HG02885 (cell line): ENCODE measurements around the gene SKI.
"Not testable (repeated sequence)": the region's sequence is repeated elsewhere in the genome, so short reads cannot be mapped to it uniquely, and the experiment has no call there.

ENCODE experiments used
- ATAC-seq: cut with Tn5 transposase; IDR thresholded peaks from one replicate; pipeline ENCODE4 v1.9.1; 2021; ENCODE audit warnings: mild to moderate bottlenecking; ENCODE audit not compliant: unreplicated experiment, poor library complexity

The SKI gene

DNA sequence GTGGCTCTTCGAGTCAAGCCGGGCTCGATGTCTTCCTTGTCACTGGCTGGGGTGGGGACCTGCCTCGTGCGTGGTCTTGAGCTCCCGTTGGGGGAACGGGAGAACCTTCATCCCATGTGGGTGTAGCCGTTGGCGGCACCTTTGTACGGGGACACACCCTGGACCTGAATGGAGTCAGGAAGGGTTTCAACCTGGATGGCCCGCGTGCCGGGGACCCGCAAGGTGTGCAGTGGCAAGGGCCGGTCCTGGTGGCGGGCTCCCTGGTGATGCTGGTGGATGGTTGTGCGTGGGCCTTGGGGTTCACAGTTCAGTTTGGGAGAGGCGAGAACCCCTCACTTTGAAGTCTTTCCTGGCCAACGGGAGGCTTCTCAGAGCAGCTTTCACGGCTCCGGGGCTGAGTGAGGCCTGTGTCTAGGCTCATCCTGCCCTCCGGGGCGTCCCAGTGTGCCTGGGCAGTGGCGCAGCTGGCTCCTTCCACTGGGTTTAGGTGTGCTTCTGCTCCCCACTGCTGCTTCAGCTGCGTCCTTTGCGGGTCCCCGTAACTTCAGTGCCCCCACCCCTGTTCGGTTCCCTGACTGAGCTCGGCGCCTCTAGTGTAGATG lies 11.4 kb downstream of the SKI start:
- ATAC-seq: no peak

DNA sequence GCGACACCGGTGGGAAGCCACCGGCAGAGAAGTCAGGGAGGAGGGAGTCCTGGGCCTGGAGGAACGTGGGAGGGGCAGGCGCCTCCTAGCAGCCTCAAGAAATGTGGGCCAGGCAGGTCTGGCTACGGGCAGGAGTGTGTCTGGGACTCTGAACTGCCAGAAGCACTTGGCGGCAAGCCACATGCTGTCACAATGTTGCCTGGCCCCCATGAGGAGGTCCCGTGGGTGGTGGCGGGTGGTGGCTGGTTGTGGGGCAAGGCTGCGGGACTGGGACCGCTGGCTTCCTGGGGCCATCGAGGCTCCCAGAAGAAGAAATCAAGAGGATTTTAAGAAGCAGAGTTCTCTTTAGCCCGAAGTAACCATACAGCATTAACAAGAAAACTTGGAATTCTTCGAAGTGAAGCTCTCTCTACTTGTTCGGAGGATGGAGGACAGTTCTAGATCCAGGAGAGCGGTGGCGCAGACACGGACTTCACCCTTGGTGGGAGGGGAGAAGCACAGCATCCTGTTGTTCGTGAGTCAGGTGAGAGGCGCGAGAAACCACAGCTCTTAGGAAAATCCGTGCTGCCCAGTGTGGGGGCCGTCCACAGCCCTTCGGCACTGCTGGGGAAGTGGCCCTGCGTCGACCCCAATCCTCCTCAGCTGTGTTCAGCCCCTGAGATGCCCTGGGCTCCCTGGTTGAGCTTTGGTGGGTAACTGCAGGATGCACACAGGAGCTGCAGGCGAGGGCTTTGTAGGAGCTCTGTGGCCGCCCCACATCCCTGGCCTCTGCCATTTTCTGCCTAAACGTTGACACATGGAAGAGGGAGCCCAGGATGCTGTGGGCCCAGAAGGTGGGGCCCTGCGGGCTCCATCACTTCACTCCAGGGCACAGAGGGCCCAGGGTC lies 12.4 kb downstream of the SKI start:
- no peak for ATAC-seq

DNA sequence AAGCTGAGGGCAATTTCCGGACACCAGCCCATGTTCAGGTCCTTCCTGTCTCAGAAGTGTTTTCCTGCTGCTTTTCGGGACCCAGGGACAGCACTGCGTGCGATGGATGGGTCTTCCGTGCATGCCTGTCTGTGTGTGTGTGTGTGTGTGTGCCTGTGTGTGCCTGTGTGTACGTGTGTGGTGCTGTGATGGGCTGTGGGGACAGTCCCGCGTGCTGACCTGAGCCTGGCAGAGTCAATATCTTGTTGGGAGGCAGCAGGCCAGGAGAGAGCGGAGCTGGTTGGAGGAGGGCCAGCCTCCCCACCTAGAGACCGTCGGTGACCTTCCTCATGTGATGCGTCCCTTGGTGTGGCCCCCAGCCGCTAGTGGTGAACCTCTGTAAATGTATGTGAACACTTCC lies 13.7 kb downstream of the SKI start:
- ATAC-seq: no peak

DNA sequence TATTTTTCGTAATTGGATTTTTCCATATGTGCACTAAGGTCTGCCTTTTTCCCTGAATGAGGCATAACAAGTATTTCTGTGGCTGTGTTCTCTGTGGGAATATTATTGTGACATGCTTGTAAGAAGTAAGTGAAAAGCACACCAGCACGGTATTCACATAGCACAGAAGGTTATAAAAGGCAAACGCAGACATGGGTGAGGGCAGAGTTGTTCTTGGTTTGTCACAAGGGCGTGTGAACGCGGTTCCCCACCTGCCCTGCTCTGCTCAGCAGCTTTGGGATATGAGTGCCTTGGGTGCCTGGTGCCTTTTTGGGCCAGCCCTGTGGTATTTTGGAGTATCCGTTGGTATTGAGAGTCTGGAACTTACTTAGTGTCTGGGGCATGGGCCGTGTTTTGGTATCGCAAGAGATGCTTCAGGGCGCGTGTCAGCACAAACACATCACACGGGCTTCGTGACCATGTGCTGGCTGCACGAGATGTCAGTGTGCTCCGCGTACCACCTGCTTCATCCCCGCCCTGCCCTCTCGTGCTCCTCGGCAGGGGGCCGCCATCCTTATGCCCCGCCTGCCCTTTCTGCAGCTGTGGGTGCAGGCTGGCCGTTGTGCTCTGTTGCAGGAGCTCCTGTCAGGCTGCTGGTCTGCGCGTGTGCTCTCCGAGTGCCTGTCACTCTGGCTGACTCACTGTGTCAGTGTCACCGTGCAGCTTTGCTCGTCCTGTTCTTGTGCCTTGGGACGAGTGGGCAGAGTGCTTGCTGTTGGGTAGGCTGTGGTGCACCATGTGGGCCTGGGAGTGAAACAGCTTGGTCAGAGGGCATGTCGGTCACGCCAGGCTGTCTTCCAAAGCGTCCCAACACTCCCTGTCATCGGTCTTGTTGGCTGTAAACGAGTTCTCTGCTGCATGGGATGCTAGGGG lies 15.0 kb downstream of the SKI start:
- ATAC-seq: no peak

DNA sequence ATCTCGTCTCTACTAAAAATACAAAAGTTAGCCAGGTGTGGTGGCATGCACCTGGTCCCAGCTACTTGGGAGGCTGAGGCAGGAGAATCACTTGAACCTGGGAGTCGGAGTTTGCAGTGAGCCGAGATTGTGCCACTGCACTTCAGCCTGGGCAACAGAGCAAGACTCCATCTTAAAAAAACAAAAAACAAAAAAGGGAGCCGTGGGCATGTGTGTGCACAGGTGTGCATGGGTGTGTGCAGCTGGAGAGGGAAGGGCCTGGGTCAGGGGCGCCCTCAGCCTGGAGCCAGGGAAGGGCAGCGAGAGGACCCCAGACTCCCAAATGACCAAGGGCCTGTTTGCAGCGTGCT lies 18.9 kb downstream of the SKI start:
- ATAC-seq: not testable (repeated sequence)

DNA sequence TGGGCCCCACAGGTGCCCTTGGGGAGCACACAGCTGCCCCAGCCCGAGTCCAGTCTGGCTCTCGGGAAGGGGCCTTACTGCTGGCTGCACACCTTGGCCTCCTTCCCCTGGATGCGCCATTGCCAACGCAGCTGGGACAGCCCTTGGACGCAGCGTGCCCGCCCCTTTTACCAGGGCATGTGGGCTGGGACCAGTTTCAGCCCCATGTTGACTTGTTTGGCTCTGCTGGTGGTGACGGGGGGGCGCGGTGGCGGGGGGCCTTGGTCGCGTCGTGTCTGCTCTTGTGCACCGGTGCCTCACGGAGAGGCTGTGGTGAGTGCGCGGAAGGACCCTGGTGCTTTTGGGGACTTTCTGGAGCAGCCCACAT lies 19.6 kb downstream of the SKI start:
- no peak for ATAC-seq

DNA sequence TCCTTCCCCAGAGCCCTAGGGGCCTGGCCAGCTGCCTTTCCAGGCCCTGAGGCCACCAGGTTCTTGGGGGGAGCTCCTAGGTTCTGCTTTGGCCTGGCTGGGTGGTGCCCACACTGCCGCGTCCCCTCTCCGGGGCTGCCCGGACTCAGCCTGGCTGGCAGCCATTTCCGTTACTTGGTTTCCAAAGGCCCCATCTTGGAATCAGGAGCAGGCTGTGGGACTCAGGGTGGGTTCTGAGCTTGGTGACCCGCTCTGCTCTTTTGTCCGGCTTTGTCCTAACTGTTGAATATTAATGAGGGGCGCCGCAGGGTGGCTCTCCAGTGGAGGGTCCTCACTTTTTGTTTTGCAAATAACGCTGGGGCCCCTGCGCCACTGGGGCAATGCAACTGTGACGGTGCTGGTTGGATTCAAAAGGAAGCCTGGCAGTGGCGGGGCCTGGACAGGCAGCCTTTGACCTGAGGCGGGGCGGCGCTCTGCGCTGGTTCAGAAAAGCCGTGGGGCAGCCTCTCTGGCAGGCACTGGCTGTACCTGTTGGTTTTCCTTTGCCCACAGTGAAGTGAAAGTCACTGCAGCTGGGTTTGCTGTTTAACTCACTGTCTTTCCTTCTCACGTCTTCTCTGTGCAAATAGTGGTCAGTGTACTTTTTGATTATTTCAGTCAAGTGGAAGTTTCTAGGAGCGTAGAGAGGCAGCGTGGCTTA lies 20.2 kb downstream of the SKI start:
- no peak for ATAC-seq

DNA sequence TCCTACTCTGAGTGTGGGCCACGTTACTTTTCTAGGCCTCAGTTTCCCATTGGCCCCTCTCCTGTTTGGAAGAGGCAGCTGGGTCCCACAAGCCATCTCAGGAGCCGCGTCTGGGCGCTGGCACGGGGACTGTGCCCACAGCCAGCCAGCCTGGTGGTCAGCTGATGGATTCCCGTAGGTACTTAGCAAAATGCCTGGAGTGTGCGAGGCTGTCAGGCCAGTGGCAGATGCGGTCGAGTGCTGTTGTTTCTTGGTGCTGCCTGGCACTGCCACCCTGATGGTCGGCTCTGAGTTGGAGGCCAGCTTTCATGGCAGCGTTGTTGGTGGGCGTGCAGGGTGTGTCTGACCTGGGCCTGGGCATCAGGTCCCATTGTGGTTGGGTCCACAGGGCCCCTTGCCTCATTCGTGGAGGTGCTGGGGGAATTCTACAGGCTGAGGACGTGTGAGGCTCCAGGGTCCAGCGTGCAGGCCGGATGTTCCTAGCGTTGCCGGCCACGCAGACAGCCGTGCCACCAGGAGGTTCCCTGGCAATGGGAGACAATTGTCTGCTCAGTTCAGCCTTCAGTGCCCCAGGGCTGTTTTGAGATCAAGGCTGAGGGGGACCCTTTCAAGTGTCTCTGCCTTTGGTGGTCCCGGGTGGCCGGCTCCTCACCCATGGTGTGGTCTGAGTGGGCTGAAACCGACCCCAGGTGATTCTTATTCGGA lies 20.9 kb downstream of the SKI start:
- no peak for ATAC-seq

DNA sequence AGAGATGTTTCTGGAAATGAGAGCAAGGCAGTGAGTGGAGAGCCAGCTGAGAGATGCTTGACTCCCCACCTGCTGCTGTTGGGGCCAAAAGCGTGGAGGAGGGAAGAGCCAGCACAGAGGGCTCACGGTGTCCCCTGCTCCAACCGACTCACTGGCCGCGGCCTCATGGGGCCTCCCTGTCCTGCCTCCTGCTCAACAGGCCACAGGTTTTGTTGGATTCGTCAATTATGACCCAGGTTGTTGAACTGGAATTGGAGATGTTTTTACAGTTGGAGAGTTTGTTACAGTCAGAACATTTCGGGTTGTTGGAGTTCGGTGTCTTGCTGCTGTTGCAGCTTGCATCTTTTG lies 21.4 kb downstream of the SKI start:
- ATAC-seq: no peak

DNA sequence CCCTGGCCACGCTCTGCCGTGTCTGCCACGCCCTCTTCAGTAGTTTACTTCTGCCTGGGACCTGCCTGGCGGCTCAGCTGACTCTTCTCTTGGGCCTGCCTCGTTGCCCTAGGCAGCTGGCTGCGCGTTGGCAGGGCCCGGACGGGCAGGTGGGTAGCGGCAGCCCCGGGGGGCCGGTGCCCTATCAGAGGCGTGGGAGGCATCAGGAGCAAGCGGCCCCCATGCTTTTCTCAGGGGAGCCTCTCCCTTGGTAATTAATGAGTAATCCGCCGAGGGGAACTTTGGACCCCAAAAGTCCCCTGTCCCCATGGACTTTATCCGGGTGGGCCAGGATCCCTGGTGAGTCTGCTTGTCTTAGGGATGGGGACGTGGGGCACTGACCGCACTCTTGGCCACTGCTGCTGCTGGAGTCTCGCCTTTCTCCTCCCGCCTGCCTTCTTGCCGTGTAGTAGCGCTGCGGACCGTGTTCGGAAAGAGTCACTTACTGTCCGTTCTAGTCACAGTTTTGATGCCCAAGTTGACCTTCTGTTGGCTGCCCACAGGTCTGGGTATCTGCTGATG lies 22.7 kb downstream of the SKI start:
- no peak for ATAC-seq

DNA sequence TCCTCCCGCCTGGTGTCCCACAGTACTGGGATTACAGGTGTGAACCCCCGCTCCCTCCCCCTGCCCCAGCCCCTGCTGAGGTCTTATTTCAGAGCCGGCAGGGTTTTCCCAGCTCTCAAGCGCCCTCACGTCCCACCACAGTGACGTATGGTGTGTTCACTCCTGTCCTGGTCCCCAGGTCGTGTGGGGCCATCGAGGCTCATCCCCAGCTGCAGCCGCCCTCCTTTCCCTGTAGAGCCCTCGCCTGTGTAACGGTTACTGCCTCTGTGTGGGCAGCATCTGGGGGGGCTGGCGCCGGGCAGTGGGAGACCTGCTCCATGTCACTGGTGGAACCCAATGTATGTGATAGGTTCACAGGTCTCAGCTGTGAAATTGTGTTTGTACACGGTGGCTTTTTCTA lies 23.2 kb downstream of the SKI start:
- no peak for ATAC-seq

DNA sequence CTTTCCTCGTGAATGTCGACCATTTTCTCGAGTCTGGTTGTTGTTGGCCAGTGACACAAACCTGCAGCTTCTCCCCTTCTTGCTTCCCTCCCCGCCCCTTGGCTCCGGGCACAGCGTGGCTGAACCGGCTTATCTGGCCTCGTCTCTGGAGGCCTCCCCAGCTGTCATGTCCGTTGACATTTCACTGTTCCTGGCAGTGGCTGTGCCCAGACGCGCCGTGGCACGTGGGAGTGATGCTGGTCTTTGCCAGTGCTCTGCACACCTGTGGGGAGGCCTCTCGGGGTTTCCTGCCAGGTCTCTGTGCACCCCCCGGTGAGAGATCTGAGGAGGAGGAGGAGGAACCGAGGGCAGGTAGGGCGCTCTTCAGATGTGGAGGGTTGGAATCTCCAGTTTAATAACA lies 23.7 kb downstream of the SKI start:
- no peak for ATAC-seq

DNA sequence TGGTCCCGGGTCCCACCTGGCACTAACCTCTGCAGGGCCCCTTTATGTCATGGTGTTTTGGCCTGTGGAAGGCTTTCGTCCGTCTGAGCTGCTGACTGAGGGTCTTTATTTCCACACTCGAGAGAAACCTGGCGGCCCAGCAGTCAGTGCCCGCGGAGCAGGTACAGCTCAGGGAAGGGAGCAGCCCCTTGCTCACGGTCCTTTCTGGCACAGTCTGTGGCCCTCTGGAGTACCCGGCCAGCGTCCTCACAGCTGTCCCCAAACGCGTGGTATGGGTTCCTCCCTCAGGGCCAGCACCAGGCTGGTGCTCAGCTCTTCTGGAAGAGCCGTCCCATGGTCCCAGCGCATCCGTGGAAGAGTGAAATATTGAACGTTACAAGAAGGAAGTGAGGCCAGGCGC lies 24.3 kb downstream of the SKI start:
- no peak for ATAC-seq

DNA sequence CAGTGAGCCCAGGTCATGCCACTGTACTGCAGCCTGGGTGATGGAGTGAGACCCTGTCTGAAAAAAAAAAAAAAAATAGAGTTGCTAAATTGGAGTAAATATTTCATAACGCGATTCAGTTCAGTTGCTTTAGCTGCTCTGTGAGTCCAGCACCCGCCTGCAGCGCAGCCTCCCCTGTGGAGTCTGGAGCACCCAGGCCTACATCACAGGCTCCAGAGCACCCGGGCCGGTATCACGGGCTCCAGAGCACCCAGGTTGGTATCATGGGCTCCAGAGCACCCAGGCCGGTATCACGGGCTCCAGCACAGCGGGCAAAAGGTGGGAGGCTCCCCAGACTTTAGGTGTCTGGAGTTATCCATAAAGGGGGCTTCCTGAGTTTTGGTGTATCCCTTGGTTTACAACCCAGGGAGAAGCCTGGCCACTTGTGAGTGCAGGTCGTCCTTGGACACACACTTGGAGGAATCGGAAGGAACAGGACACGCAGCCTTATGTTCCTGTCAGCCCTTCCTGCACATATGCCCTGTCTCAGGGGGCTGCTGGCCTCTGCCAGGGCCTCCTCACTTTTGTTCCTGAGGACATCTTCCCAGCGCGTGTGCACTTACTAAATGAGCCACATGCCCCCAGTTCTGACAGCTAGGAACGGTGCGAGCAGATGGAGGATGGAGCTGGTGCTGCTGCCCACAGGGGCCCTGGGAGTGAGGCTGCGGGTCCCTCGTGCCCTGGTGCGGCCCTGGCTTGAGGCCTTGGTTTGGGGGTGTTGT lies 25.1 kb downstream of the SKI start:
- no peak for ATAC-seq

DNA sequence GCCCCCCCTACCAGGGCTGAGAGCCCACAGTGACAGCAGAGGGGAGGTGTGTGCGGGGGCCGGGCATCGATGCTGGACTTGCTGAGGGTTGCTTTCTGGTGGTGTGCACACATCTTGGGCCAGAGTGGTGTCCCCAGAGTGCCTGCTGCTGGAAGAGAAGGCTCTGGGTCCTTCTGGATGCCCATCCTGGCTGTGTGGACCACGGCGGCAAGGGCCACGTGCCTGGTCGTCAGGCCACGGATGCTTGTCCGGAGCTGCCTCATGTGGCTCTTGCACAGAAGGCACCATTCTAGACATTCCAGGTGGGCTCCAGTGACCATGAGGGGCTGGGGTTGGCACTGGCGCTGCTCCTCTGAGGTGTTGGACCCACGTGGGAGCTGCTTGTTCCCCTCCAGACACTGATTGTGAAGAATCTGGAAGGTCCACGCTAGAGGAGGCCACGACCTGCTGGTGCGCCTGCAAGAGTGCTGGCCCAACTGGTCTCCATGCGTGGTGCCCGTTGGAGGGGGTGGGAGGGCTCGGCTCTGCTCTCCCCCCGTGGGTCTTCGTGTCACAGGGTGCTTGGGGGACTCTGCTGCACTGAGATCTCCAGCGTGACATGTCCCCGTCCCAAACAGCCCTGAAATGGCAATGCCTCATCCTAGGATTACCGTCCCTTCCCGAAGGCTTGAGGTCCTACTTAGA lies 25.8 kb downstream of the SKI start:
- ATAC-seq: no peak

DNA sequence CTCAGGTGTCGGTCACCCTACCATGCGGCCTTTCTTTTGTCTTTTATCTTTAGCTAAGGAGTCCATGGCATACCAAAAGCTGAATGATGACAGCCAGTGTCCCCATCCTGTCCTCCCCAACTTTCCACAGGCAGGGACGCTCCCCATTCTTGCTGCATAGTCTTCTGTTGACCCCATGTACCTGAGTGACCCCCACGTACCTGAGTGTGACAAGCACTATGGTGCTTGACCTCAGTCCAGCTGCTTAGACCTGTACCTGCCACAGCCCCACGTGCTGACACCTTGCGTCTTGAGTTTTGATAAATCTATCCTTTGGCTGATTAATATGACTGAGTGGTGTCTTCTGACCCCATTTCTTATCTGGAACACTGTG lies 26.9 kb downstream of the SKI start:
- ATAC-seq: no peak

DNA sequence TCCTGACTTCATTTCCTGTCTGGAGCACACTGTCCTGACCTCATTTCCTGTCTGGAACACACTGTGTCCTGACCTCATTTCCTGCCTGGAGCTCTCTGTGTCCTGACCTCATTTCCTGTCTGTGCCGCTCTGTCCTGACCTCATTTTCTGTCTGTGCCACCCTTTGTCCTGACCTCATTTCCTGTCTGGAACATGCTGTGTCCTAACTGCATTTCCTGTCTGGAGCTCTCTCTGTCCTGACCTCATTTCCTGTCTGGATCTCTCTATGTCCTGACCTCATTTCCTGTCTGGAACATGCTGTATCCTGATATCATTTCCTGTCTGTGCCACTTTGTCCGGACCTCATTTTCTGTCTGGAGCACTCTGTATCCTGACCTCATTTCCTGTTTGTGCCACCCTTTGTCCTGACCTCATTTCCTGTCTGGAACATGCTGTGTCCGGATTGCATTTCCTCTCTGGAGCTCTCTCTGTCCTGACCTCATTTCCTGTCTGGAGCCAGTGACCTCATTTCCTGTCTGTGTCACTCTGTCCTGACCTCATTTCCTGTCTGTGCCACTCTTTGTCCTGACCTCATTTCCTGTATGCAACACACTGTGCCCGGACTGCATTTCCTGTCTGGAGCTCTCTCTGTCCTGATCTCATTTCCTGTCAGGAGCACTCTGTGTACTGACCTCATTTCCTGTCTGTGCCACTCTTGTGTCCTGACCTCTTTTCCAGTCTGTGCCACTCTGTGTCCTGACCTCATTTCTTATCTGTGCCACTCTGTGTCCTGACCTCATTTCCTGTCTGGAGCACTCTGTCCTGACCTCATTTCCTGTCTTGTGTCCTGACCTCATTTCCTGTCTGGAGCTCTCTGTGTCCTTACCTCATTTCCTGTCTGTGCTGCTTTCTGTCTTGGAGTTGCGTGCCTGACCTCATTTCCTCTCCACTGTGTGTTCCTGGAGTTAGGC lies 27.6 kb downstream of the SKI start:
- ATAC-seq: no peak
